HEK293 (cell line): Measurements from ENCODE around the gene NDUFA9.

ENCODE experiments used
- GLI4 ChIP-seq: fragments of 450-650 bp; formaldehyde crosslinking; IDR thresholded peaks from 2 replicates; pipeline ENCODE4 v1.5.1; 2016; ENCODE audit warnings: missing biosample characterization, missing genetic modification characterization
- HOXD13 ChIP-seq: sonication (generic); formaldehyde crosslinking; IDR thresholded peaks from 2 replicates; pipeline ENCODE4 v1.8.0; 2022; ENCODE audit warnings: missing genetic modification reagents, borderline replicate concordance
- MYNN ChIP-seq: fragments of 450-650 bp; formaldehyde crosslinking; IDR thresholded peaks from 2 replicates; pipeline ENCODE4 v1.5.1; 2016; ENCODE audit warnings: missing biosample characterization, missing genetic modification characterization, borderline replicate concordance
- MZF1 ChIP-seq: fragments of 450-650 bp; formaldehyde crosslinking; IDR thresholded peaks from 2 replicates; pipeline ENCODE4 v1.5.1; 2017; ENCODE audit warnings: missing biosample characterization, missing genetic modification characterization, borderline replicate concordance
- ZNF23 ChIP-seq: fragments of 450-650 bp; formaldehyde crosslinking; IDR thresholded peaks from 2 replicates; pipeline ENCODE4 v1.5.1; 2016; ENCODE audit warnings: missing biosample characterization, missing genetic modification characterization, borderline replicate concordance
- ZNF24 ChIP-seq: fragments of 450-650 bp; formaldehyde crosslinking; IDR thresholded peaks from 2 replicates; pipeline ENCODE4 v1.5.1; 2016; ENCODE audit warnings: missing biosample characterization, missing genetic modification characterization
- ZNF266 ChIP-seq: fragments of 450-650 bp; formaldehyde crosslinking; IDR thresholded peaks from 2 replicates; pipeline ENCODE4 v1.5.1; 2016; ENCODE audit warnings: missing biosample characterization, missing genetic modification characterization, low read depth
- ZNF335 ChIP-seq: fragments of 450-650 bp; formaldehyde crosslinking; conservative IDR thresholded peaks from 2 replicates; pipeline ENCODE4 v1.5.1; 2016; ENCODE audit warnings: missing biosample characterization, missing genetic modification characterization
- ZNF416 ChIP-seq: fragments of 450-650 bp; formaldehyde crosslinking; IDR thresholded peaks from 2 replicates; pipeline ENCODE4 v1.5.1; 2016; ENCODE audit warnings: missing biosample characterization, missing genetic modification characterization
- ZNF76 ChIP-seq: fragments of 450-650 bp; formaldehyde crosslinking; IDR thresholded peaks from 2 replicates; pipeline ENCODE4; 2016; ENCODE audit warnings: low read depth, missing biosample characterization, missing genetic modification characterization, borderline replicate concordance
- TF ChIP-seq, protein P1 (sequence below): fragments of 450-650 bp; formaldehyde crosslinking; IDR thresholded peaks from 2 replicates; pipeline ENCODE4 v1.5.1; 2016; ENCODE audit warnings: missing biosample characterization, missing genetic modification characterization
- TF ChIP-seq, protein P2 (sequence below): fragments of 450-650 bp; formaldehyde crosslinking; IDR thresholded peaks from 2 replicates; pipeline ENCODE4 v1.5.1; 2016; ENCODE audit warnings: missing biosample characterization, missing genetic modification characterization
- TF ChIP-seq, protein P3 (sequence below): fragments of 450-650 bp; formaldehyde crosslinking; IDR thresholded peaks from 2 replicates; pipeline ENCODE4 v1.5.1; 2016; ENCODE audit warnings: missing biosample characterization, missing genetic modification characterization, borderline replicate concordance
- TF ChIP-seq, protein P4 (sequence below): fragments of 450-650 bp; formaldehyde crosslinking; IDR thresholded peaks from 2 replicates; pipeline ENCODE4 v1.5.1; 2016; ENCODE audit warnings: missing biosample characterization, missing genetic modification characterization

DNA sequence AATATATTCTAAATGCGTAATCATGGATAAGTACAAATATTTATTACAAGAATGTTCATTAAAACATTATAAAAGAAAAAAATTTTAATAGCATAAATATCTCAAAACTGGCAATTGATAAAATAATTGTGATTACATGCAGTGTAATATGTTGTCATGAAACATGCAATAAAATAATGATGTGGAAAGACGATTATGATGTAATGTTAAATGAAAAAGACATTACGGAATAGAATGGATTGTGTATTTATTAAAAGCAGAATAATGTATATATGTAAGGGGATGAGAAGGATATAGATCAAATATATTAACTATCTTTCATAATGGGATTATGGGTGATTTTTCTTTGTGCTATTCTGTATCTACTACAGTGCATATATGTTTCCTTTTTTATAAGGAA is 32.8 kb downstream of the NDUFA9 start:
- TF ChIP-seq, protein P1, sequence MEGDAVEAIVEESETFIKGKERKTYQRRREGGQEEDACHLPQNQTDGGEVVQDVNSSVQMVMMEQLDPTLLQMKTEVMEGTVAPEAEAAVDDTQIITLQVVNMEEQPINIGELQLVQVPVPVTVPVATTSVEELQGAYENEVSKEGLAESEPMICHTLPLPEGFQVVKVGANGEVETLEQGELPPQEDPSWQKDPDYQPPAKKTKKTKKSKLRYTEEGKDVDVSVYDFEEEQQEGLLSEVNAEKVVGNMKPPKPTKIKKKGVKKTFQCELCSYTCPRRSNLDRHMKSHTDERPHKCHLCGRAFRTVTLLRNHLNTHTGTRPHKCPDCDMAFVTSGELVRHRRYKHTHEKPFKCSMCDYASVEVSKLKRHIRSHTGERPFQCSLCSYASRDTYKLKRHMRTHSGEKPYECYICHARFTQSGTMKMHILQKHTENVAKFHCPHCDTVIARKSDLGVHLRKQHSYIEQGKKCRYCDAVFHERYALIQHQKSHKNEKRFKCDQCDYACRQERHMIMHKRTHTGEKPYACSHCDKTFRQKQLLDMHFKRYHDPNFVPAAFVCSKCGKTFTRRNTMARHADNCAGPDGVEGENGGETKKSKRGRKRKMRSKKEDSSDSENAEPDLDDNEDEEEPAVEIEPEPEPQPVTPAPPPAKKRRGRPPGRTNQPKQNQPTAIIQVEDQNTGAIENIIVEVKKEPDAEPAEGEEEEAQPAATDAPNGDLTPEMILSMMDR (tag by site-specific recombination), result no peak
- TF ChIP-seq ZNF24 (tag by site-specific recombination) (no peak), MYNN (tag by site-specific recombination) (no peak), ZNF416 (tag by site-specific recombination) (no peak), ZNF266 (tag by site-specific recombination) (no peak), ZNF76 (no peak), HOXD13 (CRISPR knock-in tag) (no peak), GLI4 (tag by site-specific recombination) (no peak), ZNF335 (tag by site-specific recombination) (no peak), ZNF23 (no peak), MZF1 (tag by site-specific recombination) (no peak)
- TF ChIP-seq, protein P2, sequence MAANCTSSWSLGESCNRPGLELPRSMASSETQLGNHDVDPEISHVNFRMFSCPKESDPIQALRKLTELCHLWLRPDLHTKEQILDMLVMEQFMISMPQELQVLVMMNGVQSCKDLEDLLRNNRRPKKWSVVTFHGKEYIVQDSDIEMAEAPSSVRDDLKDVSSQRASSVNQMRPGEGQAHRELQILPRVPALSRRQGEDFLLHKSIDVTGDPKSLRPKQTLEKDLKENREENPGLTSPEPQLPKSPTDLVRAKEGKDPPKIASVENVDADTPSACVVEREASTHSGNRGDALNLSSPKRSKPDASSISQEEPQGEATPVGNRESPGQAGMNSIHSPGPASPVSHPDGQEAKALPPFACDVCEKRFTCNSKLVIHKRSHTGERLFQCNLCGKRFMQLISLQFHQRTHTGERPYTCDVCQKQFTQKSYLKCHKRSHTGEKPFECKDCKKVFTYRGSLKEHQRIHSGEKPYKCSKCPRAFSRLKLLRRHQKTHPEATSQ (tag by site-specific recombination), result no peak
- TF ChIP-seq, protein P3, sequence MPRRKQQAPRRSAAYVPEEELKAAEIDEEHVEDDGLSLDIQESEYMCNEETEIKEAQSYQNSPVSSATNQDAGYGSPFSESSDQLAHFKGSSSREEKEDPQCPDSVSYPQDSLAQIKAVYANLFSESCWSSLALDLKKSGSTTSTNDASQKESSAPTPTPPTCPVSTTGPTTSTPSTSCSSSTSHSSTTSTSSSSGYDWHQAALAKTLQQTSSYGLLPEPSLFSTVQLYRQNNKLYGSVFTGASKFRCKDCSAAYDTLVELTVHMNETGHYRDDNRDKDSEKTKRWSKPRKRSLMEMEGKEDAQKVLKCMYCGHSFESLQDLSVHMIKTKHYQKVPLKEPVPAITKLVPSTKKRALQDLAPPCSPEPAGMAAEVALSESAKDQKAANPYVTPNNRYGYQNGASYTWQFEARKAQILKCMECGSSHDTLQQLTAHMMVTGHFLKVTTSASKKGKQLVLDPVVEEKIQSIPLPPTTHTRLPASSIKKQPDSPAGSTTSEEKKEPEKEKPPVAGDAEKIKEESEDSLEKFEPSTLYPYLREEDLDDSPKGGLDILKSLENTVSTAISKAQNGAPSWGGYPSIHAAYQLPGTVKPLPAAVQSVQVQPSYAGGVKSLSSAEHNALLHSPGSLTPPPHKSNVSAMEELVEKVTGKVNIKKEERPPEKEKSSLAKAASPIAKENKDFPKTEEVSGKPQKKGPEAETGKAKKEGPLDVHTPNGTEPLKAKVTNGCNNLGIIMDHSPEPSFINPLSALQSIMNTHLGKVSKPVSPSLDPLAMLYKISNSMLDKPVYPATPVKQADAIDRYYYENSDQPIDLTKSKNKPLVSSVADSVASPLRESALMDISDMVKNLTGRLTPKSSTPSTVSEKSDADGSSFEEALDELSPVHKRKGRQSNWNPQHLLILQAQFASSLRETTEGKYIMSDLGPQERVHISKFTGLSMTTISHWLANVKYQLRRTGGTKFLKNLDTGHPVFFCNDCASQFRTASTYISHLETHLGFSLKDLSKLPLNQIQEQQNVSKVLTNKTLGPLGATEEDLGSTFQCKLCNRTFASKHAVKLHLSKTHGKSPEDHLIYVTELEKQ (tag by site-specific recombination), result no peak
- TF ChIP-seq, protein P4, sequence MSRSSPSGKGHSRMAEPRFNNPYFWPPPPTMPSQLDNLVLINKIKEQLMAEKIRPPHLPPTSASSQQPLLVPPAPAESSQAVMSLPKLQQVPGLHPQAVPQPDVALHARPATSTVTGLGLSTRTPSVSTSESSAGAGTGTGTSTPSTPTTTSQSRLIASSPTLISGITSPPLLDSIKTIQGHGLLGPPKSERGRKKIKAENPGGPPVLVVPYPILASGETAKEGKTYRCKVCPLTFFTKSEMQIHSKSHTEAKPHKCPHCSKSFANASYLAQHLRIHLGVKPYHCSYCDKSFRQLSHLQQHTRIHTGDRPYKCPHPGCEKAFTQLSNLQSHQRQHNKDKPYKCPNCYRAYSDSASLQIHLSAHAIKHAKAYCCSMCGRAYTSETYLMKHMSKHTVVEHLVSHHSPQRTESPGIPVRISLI (tag by site-specific recombination), result no peak
